SH-SY5Y (cell line): ENCODE results near the gene DNAH1.

Experiments used
- GATA2 ChIP-seq: IDR thresholded peaks from 2 replicates; pipeline ENCODE4 v1.6.1; 2011; ENCODE audit warnings: mild to moderate bottlenecking, low read depth, low read length
- GATA3 ChIP-seq: IDR thresholded peaks from 2 replicates; pipeline ENCODE4 v1.6.1; 2011; ENCODE audit warnings: low read depth, mild to moderate bottlenecking, low read length, moderate library complexity

The DNAH1 gene

DNA sequence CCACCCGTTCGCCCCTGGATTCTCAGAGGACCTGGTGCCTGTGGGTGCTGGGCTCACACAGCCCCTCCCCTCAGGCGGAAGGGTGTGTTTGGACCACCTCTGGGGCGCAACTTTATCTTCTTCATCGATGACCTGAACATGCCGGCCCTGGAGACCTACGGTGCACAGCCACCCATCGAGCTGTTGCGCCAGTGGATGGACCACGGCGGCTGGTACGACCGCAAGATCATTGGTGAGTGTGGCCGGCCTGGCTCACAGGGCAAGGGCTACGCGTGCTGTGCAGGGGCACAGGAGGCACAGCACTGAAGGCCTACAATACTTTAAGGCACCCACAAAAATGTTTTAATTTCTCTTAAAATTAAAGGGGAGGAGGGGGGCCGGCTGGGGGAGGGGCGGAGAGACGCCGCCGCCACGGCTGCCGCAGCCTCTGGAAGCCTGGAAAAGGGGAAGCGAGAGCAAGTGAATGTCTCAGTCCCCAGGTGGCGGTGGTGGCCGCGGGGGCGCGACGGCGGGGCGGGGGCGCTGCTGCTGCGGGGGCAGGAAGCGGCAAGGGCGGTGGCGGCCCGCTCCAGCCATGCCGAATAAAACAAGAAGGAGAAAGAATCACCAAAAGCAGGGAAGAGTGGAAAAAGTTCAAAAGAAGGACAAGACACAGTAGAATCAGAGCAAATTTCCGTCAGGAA is 56.8 kb downstream of the DNAH1 start:
- no peak for TF ChIP-seq GATA2
- no peak for TF ChIP-seq GATA3

DNA sequence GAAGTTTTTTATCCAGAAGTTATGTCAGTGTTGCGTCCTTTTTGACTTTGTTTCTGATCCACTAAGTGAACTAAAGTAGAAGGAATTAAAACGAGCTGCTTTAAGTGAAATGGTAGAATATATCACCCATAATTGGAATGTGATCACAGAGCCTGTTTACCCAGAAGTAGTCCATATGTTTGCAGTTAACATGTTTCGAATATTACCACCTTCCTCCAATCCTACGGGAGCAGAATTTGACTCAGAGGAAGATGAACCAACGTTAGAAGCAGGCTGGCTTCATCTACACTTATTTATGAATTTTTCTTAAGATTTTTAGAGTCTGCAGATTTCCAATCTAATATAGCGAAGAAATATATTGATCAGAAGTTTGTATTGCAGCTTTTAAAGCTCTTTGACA is 57.6 kb downstream of the DNAH1 start:
- TF ChIP-seq GATA3 (no peak), GATA2 (no peak)

DNA sequence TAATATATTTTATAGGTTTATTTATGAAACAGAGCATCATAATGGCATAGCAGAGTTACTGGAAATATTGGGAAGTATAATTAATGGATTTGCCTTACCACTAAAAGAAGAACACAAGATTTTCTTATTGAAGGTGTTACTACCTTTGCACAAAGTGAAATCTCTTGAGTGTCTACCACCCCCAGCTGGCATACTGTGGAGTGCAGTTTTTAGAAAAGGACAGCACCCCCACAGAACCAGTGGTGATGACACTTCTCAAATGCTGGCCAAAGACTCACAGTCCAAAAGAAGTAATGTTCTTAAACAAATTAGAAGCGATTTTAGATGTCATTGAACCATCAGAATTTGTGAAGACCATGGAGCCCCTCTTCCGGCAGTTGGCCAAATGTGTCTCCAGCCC is 58.1 kb downstream of the DNAH1 start:
- TF ChIP-seq GATA2 (no peak), GATA3 (no peak)

DNA sequence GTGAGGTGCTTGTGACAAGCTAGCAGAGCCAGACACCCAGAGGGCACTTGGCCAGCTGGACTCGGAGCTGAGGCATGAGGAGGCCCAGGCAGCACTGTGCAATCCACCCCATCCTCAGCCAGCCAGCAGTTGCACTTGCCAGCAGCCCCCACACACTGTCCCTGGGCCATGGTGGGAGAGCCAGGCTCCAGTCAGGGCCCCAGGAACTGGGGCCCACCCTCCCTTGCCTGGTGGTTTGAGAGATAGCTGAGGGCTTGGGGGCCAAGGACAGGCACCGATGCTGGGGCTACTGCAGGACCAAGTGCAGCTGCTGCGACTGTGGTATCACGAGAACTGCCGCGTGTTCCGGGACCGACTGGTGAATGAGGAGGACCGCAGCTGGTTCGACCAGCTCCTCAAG is 63.5 kb downstream of the DNAH1 start:
- no peak for TF ChIP-seq GATA2
- no peak for TF ChIP-seq GATA3

DNA sequence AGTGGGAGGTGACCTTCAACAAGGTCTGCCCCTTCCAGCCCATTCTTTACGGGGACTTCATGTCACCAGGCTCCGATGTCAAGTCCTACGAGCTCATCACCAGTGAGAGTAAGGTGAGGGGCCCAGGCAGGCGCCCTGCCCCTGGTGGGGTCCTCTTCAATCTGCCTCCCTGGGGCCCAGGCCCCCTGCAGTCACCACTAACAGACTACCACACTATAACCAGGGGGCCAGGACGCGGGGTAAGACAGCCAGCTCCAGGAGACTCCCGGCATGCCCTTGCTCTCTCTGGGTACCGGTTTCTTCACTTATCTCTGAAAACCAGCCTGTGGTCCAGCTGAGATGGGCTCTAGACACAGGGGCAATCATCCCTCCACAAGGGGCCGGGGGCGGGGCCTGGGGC is 63.9 kb downstream of the DNAH1 start:
- no peak for TF ChIP-seq GATA3

DNA sequence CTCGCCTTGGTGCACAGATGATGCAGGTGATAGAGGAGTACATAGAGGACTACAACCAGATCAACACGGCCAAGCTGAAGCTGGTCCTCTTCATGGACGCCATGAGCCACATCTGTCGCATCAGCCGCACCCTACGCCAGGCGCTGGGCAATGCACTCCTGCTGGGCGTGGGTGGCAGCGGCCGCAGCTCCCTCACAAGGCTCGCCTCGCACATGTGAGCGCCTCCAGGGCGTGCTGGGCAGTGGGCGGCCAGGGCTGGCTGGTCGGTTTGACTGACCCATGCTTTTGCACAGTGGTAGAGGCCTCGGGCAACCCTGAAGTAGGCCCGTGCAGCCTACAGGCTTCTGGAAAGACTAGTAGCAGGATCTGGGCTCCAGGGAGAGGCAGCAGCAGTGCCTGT is 65.5 kb downstream of the DNAH1 start:
- no peak for TF ChIP-seq GATA2

DNA sequence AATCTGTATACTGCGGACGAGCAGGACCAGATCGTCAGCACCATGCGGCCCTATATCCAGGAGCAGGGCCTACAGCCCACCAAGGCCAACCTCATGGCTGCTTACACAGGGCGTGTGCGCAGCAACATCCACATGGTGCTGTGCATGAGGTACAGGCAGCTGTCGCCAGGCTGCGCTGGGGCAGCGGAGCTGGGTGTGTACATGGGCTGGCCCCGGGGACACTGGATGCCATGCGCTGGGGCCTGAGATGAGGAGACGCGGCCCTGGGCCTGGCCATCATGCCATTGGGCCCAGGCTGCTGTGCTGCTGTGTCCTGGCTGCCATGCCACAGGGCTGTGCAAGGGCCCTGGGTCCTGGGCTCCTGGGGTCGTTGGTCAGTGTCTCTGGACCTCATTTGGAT is 67.3 kb downstream of the DNAH1 start:
- TF ChIP-seq GATA3 (no peak), GATA2 (no peak)

DNA sequence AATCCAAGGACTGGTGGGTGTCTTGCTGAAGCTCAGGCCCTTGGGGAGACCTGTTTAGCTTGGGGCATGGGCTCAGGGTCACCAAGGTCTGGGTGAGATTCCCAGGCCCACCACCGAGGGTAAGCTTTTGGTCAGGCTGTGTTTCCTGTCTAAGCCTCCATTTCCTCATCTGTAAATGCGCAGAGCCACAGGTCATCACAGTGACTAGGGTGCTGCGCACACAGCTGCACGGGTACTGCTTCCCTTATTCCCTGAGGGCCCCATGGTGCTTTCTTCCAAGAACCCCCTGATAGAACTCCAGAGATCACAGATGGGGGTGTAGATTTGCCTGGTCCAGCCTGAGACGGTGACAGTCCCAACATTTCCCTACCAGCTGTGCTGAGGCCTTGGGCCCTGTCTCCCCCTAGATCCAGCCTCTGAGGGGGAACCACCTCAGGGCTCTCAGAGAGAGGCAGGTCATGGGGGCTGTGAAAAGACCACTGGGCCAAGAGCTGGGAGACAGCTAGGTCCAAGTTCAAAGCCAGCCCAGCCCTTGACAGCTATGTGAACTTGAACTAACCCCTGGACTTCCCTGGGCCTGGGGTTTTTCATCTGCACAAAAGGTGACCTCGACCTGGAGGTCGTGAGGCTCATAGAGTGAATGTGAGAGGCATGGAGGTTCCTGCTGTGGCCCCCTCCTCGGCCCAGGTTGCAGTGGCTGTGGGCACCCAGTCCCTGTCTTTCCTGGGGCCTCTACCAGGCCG is 68.1 kb downstream of the DNAH1 start:
- TF ChIP-seq GATA2 = no peak

DNA sequence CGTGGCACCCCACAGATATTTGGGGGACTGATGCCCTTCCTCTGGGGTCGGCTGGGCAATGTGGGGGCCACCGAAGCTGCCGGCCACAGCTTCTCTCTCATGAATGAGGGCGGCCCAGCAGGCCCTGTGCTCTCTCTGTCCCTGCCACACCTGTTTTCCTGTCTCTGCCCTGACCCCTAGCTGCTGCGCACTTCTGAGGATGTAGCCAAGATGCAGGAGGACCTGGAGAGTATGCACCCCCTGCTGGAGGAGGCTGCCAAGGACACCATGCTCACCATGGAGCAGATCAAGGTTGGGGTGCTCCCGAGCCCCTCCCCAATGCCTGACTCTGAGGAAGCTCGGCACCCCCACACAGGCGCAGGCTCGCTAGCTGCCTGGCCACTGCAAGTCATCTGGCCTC is 69.0 kb downstream of the DNAH1 start:
- TF ChIP-seq GATA2 (no peak), GATA3 (no peak)

DNA sequence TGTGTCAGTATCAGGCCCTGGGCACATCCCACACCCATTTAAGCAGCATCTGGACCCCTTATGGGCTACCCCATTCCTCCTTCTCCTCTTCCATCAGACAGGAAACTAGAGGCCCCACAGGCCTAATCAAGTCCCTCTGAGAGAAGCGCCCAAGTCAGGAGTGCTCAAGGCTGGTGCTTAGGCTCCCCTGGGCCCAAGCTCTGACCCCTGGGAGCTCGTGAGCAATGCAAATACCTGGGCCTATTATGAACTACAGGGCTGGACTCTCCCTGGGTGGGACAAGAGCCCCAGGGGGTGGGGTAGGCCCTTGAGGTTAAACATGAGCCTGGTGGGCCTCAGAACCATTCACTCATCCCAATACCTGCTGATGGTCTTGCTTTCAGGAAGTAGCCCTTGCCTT is 71.4 kb downstream of the DNAH1 start:
- TF ChIP-seq GATA2 = no peak
- TF ChIP-seq GATA3 = no peak

DNA sequence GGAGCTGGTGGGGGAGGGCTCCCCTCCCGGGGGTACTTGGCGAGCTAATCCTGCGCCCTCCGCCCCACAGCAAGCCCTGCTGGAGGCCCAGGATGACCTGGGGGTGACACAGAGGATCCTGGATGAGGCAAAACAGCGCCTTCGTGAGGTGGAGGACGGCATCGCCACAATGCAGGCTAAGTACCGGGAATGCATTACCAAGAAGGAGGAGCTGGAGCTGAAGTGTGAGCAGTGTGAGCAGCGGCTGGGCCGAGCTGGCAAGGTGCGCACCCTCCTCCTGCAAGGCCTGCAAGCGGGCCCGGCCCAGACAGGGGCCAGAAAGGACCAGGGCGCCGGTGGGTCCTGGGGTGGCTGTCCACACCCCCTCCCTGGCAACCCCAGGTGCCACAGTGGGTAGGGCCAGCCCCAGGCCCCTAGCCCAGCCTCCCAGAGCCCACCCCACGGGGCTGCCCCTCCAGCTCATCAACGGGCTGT is 72.3 kb downstream of the DNAH1 start:
- TF ChIP-seq GATA3 (no peak), GATA2 (no peak)

DNA sequence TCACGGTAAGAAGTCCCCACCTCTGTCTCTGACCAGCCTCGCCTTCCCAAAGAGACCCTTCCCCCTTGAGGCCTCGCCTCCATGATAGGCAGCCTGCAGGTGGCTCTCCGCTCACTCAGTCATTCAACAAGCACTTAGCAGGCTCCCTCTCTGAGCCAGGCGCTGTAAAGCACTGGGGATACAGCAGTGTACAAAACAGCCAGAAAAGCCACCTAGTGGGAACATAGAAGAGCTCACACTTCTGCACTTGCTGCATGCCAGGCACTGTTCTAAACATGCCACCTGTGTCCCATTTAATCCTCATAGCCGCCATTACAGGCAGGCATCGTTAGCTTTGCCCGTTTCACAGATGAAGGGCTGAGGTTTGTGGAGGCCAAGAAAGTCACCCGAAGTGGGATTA is 72.8 kb downstream of the DNAH1 start:
- TF ChIP-seq GATA2 (no peak), GATA3 (no peak)

DNA sequence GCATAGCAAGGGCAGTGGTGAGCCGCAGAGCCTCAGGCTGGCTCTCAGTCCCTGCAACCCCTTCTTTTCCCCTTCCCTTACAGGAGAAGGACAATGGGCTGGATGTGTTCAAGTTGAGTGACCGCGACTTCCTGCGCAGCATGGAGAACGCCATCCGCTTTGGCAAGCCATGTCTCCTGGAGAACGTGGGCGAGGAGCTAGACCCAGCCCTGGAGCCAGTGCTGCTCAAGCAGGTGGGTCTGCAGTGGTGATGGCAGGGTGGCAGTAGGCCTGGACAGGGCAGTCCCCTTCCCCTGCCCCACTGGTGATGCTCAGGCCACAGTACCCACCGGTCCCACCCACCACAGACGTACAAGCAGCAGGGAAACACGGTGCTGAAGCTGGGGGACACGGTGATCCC is 75.0 kb downstream of the DNAH1 start:
- TF ChIP-seq GATA3 = no peak

DNA sequence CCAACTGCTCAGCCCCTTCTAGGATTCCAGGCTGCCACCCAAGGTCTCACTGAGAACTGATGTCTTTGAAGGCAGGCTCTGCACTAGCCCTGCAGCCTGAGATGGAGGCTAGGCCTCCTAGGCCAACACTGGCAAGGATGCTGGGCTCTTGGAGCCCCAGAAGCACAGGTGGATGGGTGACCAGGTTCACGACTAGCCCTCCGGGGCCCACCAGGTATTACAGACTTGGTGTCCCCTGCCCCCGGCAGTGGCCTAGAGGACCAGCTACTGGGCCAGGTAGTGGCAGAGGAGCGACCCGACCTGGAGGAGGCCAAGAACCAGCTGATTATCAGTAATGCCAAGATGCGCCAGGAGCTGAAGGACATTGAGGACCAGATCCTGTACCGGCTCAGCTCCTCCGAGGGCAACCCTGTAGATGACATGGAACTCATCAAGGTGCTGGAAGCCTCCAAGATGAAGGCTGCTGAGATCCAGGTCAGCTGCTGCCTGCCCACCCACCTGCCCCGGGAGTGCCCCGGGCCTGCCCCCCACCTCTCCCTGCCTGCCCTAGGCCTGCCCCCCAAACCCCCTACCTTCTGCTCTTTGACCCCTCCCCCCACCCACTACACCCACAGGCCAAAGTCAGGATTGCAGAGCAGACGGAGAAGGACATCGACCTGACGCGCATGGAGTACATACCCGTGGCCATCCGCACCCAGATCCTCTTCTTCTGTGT is 76.3 kb downstream of the DNAH1 start:
- TF ChIP-seq GATA2 (no peak), GATA3 (no peak)
